ENCODE measurements around the gene LPXN.
A peak's percentile ranks its signal among the peaks of the same experiment; 100 is the strongest.

Gene LPXN

GRCh38 chr11:58575377-58576020, at the start of gene LPXN:
TSS of gene LPXN (minus strand) at chr11:58575856. CDS start at chr11:58575772, 84 bp downstream.
- no peak for DNase-seq (ENCODE audit: extremely low read depth, low read depth)
- TF ChIP-seq CTCF (IDR thresholded peaks at IDR 0.05; ENCODE audit: low read depth, low read length): no peak

GRCh38 chr11:58625086-58625485, 49.4 kb upstream of the LPXN start:
- no peak for TF ChIP-seq CTCF (IDR thresholded peaks at IDR 0.05; ENCODE audit: low read depth, low read length)
- DNase-seq (ENCODE audit: extremely low read depth, low read depth): no peak

GRCh38 chr11:58622344-58622743, 46.7 kb upstream of the LPXN start, which contains the start of gene CNTF:
TSS of gene CNTF (plus strand) at chr11:58622665. CDS start at chr11:58622753, 88 bp downstream.
- no peak for TF ChIP-seq CTCF (IDR thresholded peaks at IDR 0.05; ENCODE audit: low read depth, low read length)
- no peak for DNase-seq (ENCODE audit: extremely low read depth, low read depth)

- TF ChIP-seq CTCF (IDR thresholded peaks at IDR 0.05; ENCODE audit: low read depth, low read length): no peak
- DNase-seq (ENCODE audit: extremely low read depth, low read depth): no peak
These were observed 46.1 kb upstream of the LPXN start for GRCh38 chr11:58621586-58622262.

- no peak for DNase-seq (ENCODE audit: extremely low read depth, low read depth)
- TF ChIP-seq CTCF (IDR thresholded peaks at IDR 0.05; ENCODE audit: low read depth, low read length): no peak
These were observed 42.4 kb upstream of the LPXN start for GRCh38 chr11:58617976-58618557.

- TF ChIP-seq CTCF (IDR thresholded peaks at IDR 0.05; ENCODE audit: low read depth, low read length): no peak
- peak; percentile 67 for DNase-seq (ENCODE audit: extremely low read depth, low read depth)
These were observed 40.9 kb upstream of the LPXN start for GRCh38 chr11:58616594-58616993.

GRCh38 chr11:58615559-58615958, 39.9 kb upstream of the LPXN start:
- no peak for TF ChIP-seq CTCF (IDR thresholded peaks at IDR 0.05; ENCODE audit: low read depth, low read length)
- DNase-seq (ENCODE audit: extremely low read depth, low read depth): no peak
